ENCODE results near the gene ALKBH8. TPM values are rescaled to one million over a fixed set of nuclear protein-coding genes. Genes with fewer than 3 reads are reported as not detected.
"Not testable (repeated sequence)": the region's sequence is repeated elsewhere in the genome, so short reads cannot be mapped to it uniquely, and the experiment has no call there.

Gene ALKBH8
- total and polyA plus RNA-seq, 3 experiments from 2014 or later = 8.3 to 19.8 (median 19.0) TPM

DNA sequence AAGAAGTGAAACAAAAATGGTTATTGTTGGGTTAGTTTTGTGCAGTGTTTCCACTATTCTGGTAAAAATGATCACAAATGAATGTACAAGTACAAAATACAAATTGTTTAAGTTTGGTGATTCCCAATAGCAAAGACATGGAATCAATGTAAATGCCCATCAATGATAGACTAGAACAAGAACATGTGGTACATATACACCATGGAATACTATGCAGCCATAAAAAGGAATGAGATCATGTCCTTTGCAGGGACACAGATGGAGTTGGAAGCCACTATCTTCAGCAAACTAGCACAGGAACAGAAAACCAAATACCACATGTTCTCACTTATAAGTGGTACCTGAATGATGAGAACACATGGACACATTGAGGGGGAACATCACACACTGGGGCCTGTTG lies 28.4 kb downstream of the ALKBH8 start:
- H3K4me1 Mint-ChIP-seq; POLR2A ChIA-PET; H3K27ac ChIP-seq (ENCODE audit: low read depth, low read length); H3K9me3 Mint-ChIP-seq; H3K27me3 Mint-ChIP-seq; H3K36me3 ChIP-seq (ENCODE audit: insufficient read depth, low read length); H3K4me3 Mint-ChIP-seq; H3K4me1 ChIP-seq (ENCODE audit: insufficient read depth, low read length); DNase-seq; H3K9me3 ChIP-seq (ENCODE audit: low read length); H3K27ac Mint-ChIP-seq; H3K27me3 ChIP-seq (ENCODE audit: insufficient read depth, low read length, poor library complexity, severe bottlenecking); H3K4me3 ChIP-seq (ENCODE audit: low read length): not testable (repeated sequence)
- peaks cover 24 to 72% (median 38%) of the 10 kb centered on the region in 3 donors for H3K36me3 Mint-ChIP-seq
- CTCF ChIA-PET = interaction anchor here (0.8 kb wide), 1 partner anchor 12 kb away, joined by 3 read pairs; no protein-coding TSS in a partner anchor

DNA sequence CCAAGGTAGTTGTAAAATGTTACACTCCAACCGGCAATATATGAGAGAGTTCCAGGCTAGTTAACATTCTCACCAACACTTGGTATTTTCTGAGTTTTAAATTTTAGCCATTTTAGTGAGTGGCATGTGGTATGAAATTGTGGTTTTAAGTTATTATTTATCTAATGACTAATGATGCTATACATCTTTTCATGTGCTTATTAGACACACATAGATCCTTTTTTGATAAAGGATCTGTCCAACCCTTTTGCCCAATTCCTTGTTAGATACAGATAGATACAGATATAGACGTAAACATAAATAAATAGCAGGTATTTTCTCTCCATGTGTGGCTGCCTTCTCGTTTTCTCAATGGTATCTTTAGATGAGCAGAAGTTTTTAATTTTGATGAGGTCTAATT lies 39.3 kb downstream of the ALKBH8 start:
- H3K4me1 ChIP-seq (ENCODE audit: insufficient read depth, low read length) = no peaks in the 10 kb centered on the region
- H3K36me3 Mint-ChIP-seq = peaks cover 28 to 61% (median 35%) of the 10 kb centered on the region in 3 donors
- DNase-seq = no peak
- H3K4me1 Mint-ChIP-seq = no peaks in the 10 kb centered on the region
- H3K27ac Mint-ChIP-seq = peak overlapping the region in 1 of 8 donors; percentile 43
- no peaks in the 10 kb centered on the region for H3K27me3 Mint-ChIP-seq
- H3K27ac ChIP-seq (ENCODE audit: low read depth, low read length) = no peak overlapping the region
- no peaks in the 10 kb centered on the region for H3K9me3 ChIP-seq (ENCODE audit: low read length)
- H3K4me3 Mint-ChIP-seq = no peak overlapping the region
- ChIA-PET CTCF (no interaction called here), POLR2A (no interaction called here)
- peaks cover 0 to 5% (median 0%) of the 10 kb centered on the region in 5 donors for H3K9me3 Mint-ChIP-seq
- H3K27me3 ChIP-seq (ENCODE audit: insufficient read depth, low read length, poor library complexity, severe bottlenecking) = no peaks in the 10 kb centered on the region
- no peaks in the 10 kb centered on the region for H3K36me3 ChIP-seq (ENCODE audit: insufficient read depth, low read length)
- no peak overlapping the region for H3K4me3 ChIP-seq (ENCODE audit: low read length)

DNA sequence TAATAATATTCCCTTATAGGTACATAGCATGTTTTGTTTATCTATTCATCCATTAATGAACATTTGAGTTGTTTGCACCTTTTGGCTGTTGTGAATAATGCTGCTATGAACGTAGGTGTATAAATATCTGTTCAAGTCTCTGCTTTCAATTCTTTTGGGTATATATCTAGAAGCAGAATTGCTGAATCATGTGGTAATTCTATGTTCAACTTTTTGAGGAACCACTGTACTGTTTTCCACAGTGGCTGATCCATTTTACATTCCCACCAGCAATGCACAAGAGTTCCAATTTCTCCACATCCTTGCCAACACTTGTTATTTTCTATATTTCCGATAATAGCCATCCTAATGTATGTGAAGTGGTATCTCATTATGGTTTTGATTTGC lies 56.7 kb downstream of the ALKBH8 start:
- no peak overlapping the region for H3K27ac ChIP-seq (ENCODE audit: low read depth, low read length)
- DNase-seq = no peak

DNA sequence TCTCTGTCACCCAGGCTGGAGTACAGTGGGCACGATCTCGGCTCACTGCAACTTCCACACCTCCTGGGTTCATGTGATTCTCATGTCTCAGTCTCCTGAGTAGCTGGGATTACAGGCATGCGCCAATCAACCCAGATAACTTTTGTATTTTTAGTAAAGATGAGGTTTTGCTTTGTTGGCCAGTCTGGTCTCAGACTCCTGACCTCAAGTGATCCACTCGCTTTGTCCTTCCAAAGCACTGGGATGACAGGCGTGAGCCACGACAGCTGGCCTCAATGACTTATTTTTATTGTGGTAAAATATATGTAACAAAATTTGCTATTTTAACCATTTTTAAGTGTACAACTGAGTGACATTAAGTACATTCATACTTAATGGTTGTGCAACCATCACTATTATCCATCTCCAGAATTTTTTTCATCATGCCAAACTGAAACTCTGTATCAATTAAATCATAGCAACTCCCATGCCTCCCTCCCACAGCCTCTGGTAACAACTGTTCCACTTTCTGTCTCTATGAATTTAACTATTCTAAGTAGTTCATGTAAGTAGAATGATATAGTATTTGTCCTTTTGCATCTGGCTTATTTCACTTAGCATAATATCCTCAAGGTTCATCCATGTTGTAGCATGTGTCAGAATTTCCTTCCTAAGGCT lies 57.2 kb downstream of the ALKBH8 start:
- no peaks in the 10 kb centered on the region for H3K27me3 Mint-ChIP-seq
- CTCF ChIA-PET = no interaction called here
- no peaks in the 10 kb centered on the region for H3K27me3 ChIP-seq (ENCODE audit: insufficient read depth, low read length, poor library complexity, severe bottlenecking)
- H3K36me3 Mint-ChIP-seq = peaks cover 37 to 74% (median 38%) of the 10 kb centered on the region in 3 donors
- H3K27ac Mint-ChIP-seq = no peak overlapping the region
- H3K4me1 Mint-ChIP-seq = no peaks in the 10 kb centered on the region
- H3K9me3 ChIP-seq (ENCODE audit: low read length) = no peaks in the 10 kb centered on the region
- no peak for DNase-seq
- no peak overlapping the region for H3K4me3 Mint-ChIP-seq
- no peak overlapping the region for H3K27ac ChIP-seq (ENCODE audit: low read depth, low read length)
- peaks cover 15% of the 10 kb centered on the region for H3K36me3 ChIP-seq (ENCODE audit: insufficient read depth, low read length)
- no peak overlapping the region for H3K4me3 ChIP-seq (ENCODE audit: low read length)
- no peaks in the 10 kb centered on the region for H3K9me3 Mint-ChIP-seq
- no peaks in the 10 kb centered on the region for H3K4me1 ChIP-seq (ENCODE audit: insufficient read depth, low read length)
- POLR2A ChIA-PET = no interaction called here

More for the DNA sequence above, 56.7 kb downstream of the ALKBH8 start:
- no peaks in the 10 kb centered on the region for H3K9me3 ChIP-seq (ENCODE audit: low read length)
- Mint-ChIP-seq H3K4me3 (no peak overlapping the region), H3K4me1 (no peaks in the 10 kb centered on the region), H3K27ac (no peak overlapping the region), H3K9me3 (no peaks in the 10 kb centered on the region), H3K36me3 (peaks cover 36 to 72% (median 38%) of the 10 kb centered on the region in 3 donors), H3K27me3 (no peaks in the 10 kb centered on the region)
- no peaks in the 10 kb centered on the region for H3K4me1 ChIP-seq (ENCODE audit: insufficient read depth, low read length)
- peaks cover 10% of the 10 kb centered on the region for H3K36me3 ChIP-seq (ENCODE audit: insufficient read depth, low read length)
- ChIA-PET POLR2A (no interaction called here), CTCF (no interaction called here)
- no peak overlapping the region for H3K4me3 ChIP-seq (ENCODE audit: low read length)
- no peaks in the 10 kb centered on the region for H3K27me3 ChIP-seq (ENCODE audit: insufficient read depth, low read length, poor library complexity, severe bottlenecking)

DNA sequence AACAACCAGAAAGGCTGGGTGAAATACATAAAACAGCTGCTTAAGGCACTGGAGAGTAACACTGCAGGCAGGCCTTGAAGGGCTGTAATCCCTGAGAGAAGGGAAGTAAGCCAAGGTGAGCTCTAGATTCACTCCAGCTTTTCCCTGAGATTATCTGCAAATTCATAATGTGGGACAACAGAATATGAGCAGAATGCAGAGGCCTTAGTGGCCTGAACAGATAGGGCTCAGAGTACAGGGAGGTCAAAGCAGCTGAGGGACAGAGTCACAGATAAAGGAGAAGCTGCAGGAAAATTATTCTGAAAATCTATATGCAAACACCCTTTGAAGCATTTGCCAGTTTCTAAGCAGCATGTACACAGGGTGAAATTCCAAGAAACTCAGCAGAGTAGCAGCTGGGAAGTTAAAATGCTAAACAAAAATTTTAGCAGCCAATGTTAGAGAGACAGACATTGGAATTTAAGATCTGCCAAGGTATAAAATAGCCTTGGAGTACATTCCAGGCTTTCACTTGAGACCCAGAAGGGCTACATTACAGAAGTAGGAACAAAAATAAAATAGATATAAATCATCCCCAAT lies 59.8 kb downstream of the ALKBH8 start:
- H3K9me3 ChIP-seq (ENCODE audit: low read length) = no peaks in the 10 kb centered on the region
- no peak overlapping the region for H3K27ac ChIP-seq (ENCODE audit: low read depth, low read length)
- no peak for DNase-seq
- Mint-ChIP-seq H3K9me3 (peaks cover 2 to 16% (median 10%) of the 10 kb centered on the region in 5 donors), H3K27ac (no peak overlapping the region), H3K4me3 (no peak overlapping the region), H3K36me3 (peaks cover 45 to 79% (median 57%) of the 10 kb centered on the region in 3 donors), H3K27me3 (no peaks in the 10 kb centered on the region), H3K4me1 (no peaks in the 10 kb centered on the region)
- peaks cover 19% of the 10 kb centered on the region for H3K36me3 ChIP-seq (ENCODE audit: insufficient read depth, low read length)
- no peaks in the 10 kb centered on the region for H3K4me1 ChIP-seq (ENCODE audit: insufficient read depth, low read length)
- ChIA-PET CTCF (no interaction called here), POLR2A (no interaction called here)
- no peaks in the 10 kb centered on the region for H3K27me3 ChIP-seq (ENCODE audit: insufficient read depth, low read length, poor library complexity, severe bottlenecking)
- no peak overlapping the region for H3K4me3 ChIP-seq (ENCODE audit: low read length)

DNA sequence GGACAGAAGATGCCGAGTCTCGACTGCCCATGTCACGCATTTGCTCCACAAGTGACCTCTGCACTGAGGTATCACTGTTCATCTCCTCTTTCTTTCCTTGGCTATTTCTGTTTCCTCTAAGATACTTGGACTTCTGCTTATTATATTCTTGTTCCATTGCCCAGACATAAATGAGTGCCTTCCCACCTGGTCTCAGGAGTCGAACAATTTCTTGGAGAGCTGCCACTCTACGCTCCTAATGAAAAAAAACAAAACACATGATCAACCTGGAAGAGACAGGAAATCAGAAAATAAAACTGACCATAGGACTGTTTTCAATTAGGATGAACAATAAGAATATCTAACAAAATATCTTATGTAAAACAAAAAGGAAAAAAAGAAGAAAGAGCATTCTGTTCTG lies 60.6 kb downstream of the ALKBH8 start:
- no peaks in the 10 kb centered on the region for H3K4me1 ChIP-seq (ENCODE audit: insufficient read depth, low read length)
- H3K27ac ChIP-seq (ENCODE audit: low read depth, low read length) = no peak overlapping the region
- Mint-ChIP-seq H3K4me3 (no peak overlapping the region), H3K27ac (no peak overlapping the region), H3K36me3 (peaks cover 40 to 73% (median 52%) of the 10 kb centered on the region in 3 donors), H3K4me1 (no peaks in the 10 kb centered on the region), H3K27me3 (no peaks in the 10 kb centered on the region), H3K9me3 (peaks cover 2 to 16% (median 10%) of the 10 kb centered on the region in 5 donors)
- H3K36me3 ChIP-seq (ENCODE audit: insufficient read depth, low read length) = peaks cover 19% of the 10 kb centered on the region
- no peaks in the 10 kb centered on the region for H3K9me3 ChIP-seq (ENCODE audit: low read length)
- CTCF ChIA-PET = no interaction called here
- no peak overlapping the region for H3K4me3 ChIP-seq (ENCODE audit: low read length)
- DNase-seq = no peak
- H3K27me3 ChIP-seq (ENCODE audit: insufficient read depth, low read length, poor library complexity, severe bottlenecking) = no peaks in the 10 kb centered on the region
- POLR2A ChIA-PET = no interaction called here

DNA sequence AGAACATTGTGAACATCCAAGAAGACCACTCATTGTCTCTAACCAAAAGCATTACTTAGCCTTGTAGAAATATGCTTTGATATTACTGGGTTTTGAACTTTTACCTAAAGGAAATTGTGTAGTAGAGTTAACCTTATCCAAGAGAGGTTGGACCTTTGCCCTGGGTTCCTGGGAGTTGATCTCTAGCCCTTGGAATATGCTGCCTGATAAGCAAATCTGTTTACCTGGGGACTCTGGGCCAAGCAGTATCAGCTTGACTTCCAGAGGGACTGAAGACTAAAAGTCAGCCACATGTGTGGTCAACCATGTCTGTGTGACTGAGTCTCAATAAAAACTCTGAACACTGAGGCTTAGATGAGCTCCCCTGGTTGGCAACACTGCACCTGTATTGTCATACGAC lies 63.8 kb downstream of the ALKBH8 start:
- CTCF ChIA-PET = no interaction called here
- H3K9me3 Mint-ChIP-seq = peaks cover 2 to 16% (median 10%) of the 10 kb centered on the region in 5 donors
- H3K27me3 ChIP-seq (ENCODE audit: insufficient read depth, low read length, poor library complexity, severe bottlenecking) = no peaks in the 10 kb centered on the region
- H3K27me3 Mint-ChIP-seq = no peaks in the 10 kb centered on the region
- H3K36me3 Mint-ChIP-seq = peaks cover 43 to 56% (median 54%) of the 10 kb centered on the region in 3 donors
- H3K27ac Mint-ChIP-seq = no peak overlapping the region
- POLR2A ChIA-PET = no interaction called here
- no peak overlapping the region for H3K27ac ChIP-seq (ENCODE audit: low read depth, low read length)
- peaks cover 19% of the 10 kb centered on the region for H3K36me3 ChIP-seq (ENCODE audit: insufficient read depth, low read length)
- DNase-seq = no peak
- H3K9me3 ChIP-seq (ENCODE audit: low read length) = no peaks in the 10 kb centered on the region
- H3K4me1 Mint-ChIP-seq = no peaks in the 10 kb centered on the region
- H3K4me3 Mint-ChIP-seq = no peak overlapping the region
- no peaks in the 10 kb centered on the region for H3K4me1 ChIP-seq (ENCODE audit: insufficient read depth, low read length)
- H3K4me3 ChIP-seq (ENCODE audit: low read length) = no peak overlapping the region

DNA sequence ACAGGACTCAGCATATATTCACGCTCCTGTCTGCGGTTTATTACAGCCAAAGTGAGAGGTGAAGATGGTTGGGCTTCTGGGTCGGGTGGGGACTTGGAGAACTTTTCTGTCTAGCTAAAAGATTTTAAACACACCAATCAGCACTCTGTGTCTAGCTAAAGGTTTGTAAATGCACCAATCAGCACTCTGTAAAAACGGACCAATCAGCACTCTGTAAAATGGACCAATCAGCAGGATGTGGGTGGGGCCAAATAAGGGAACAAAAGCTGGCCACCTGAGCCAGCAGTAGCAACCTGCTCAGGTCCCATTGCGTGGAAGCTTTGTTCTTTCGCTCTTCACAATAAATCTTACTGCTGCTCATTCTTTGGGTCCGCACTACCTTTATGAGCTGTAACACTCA lies 68.2 kb downstream of the ALKBH8 start:
- H3K27me3 ChIP-seq (ENCODE audit: insufficient read depth, low read length, poor library complexity, severe bottlenecking); H3K4me1 Mint-ChIP-seq; H3K4me1 ChIP-seq (ENCODE audit: insufficient read depth, low read length); H3K4me3 Mint-ChIP-seq; CTCF ChIA-PET; DNase-seq; H3K27ac Mint-ChIP-seq; H3K27me3 Mint-ChIP-seq; H3K36me3 ChIP-seq (ENCODE audit: insufficient read depth, low read length); H3K9me3 Mint-ChIP-seq; POLR2A ChIA-PET; H3K27ac ChIP-seq (ENCODE audit: low read depth, low read length); H3K9me3 ChIP-seq (ENCODE audit: low read length); H3K4me3 ChIP-seq (ENCODE audit: low read length): not testable (repeated sequence)
- H3K36me3 Mint-ChIP-seq = peaks cover 10 to 21% (median 15%) of the 10 kb centered on the region in 3 donors
